ENCODE data around the gene PROSER3. TPM values are rescaled to one million over a fixed set of nuclear protein-coding genes. Genes with fewer than 3 reads are reported as not detected.

The PROSER3 gene
- total RNA-seq, 1 donor: 13.5 TPM

DNA sequence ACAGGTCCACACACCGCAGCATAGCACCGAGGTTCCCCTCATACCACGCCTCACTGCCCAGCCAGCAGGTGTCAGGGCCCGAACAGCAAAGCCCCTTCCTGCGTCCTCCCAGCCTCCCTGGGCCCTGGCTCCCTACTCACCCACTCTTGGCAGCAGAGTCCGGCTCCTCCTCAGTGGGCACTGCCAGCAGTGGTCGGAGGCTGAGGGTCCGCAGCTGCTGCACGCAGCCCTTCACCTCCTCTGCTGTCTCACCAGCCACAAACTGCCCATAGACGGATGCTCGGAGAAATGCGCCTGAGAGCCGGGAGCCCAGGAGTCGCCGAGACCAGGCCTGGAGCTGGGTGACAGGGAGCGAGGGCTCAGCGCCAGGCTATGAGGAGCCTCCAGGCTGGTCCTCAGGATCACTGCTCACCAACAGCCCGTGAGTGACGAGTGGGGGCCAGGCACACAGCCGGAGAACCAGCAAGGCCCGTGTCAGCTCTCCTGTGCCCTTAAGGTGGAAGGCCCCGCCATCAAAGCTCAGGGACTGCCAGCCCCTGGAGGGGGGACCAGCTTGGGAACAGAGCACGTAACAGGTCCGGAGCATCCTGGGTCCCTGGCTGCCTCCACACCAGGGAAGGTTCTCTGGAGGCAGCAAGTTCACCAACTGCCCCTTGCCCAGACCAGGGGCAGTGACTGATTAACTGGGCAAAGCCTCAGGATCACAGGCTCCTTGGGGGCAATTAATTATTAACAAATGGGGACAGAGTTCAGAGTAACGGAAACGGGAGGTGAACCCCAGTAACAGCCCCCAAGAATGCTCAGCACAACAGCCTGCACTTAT lies 54.5 kb downstream of the PROSER3 start, which contains the start of gene PRODH2:
TSS of gene PRODH2 (minus strand) at position 626 of the 823 bp plus-strand sequence. CDS start at position 586, 40 bp downstream.
- no peak for DNase-seq (ENCODE audit: low read depth in 2 of 3, low spot score in 2 of 3)

DNA sequence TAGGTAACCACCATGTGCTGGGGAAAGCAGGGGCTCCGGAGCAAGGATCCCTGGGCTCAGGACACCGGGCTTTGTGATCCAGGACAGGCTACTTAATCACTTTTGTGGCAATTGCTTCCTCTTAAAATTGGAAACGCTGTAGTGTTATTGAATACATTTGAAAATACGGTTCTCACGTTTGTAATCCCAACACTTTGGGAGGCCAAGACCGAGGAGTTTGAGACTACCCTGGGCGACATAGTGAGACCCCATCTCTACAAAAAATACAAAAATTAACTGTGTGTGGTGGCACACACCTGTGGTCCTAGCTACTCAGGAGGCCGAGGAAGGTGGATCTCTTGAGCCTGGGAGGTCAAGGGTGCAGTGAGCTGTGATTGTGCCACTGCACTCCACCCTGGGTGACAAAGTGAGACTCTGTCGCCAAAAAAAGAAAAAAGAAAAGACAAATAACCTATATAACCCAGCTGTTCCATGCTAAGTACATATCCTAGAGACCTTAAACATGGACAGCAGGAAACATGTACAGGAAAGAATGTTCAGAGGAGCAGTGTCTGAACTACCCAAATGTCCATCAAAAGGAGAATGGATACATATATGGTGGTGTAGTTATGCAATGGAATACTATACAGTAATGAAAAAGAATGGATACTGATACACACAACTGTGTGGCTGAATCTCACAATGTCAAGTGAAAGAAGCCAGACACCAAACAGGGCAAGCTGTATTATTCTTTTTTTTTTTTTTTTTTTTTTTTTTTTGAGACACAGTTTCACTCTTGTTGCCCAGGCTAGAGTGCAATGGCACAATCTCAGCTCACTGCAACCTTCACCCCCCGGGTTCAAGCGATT lies 55.3 kb downstream of the PROSER3 start:
- DNase-seq (ENCODE audit: low read depth in 2 of 3, low spot score in 2 of 3): no peak

DNA sequence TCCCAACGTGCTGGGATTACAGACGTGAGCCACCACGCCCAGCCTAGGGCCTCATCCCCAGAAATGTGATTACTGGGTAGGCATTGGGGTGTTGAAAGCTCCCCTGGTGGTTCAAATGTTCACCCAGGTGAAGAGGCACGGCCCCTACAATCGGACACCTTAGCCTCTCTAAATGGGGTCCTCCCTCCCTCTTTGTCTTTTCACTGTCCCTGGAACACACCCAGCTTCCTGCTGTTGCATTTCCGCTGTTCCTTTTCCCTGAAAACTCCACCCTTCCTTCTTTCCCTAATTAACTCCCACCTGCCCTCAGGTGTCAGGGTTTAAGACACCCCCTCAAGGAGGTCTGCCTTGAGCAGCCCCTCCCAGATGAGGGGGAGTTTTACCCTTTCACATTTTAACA lies 58.3 kb downstream of the PROSER3 start:
- DNase-seq (ENCODE audit: low read depth in 2 of 3, low spot score in 2 of 3): no peak

DNA sequence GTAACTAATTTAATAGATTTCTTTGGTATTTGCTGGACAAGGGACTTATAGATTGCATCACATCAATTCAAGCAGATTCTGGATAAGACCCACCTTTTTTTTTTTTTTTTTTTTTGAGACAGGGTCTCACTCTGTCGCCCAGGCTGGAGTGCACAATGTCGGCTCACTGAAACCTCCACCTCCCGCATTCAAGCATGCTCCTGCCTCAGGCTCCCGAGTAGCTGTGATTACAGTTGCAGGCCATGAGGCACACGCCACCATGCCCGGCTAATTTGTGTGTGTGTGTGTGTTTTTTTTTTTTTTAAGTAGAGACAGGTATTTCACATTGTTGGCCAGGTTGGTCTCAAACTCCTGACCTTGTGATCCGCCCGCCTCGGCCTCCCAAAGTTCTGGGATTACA lies 58.9 kb downstream of the PROSER3 start:
- no peak for DNase-seq (ENCODE audit: low read depth in 2 of 3, low spot score in 2 of 3)

DNA sequence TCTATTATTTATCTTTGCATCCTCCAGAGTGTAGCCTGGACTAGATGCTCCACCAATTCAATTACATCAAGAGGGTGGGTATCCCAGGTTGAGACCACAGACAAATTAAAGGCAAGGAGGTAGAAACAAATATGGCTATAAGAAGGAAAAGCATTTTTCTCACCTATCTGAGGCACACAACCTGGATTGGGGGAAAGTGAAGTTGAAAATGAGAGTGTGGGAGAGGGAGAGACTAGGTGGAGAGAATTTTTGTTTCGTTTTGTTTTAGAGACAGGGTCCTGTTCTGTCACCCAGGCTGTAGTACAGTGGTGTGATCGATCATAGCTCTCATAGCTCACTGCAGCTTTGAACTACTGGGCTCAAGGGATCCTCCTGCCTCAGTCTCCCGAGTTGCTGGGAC lies 60.5 kb downstream of the PROSER3 start:
- DNase-seq (ENCODE audit: low read depth in 2 of 3, low spot score in 2 of 3): no peak

Other genes with a start within 250 kb of the PROSER3 start
- gene DMKN, start 244.5 kb upstream of the PROSER3 start, total RNA-seq: 1.6 TPM
- gene SBSN, start 229.9 kb upstream of the PROSER3 start, total RNA-seq: not detected
- not detected for gene GAPDHS, start 224.7 kb upstream of the PROSER3 start, total RNA-seq
- gene TMEM147, start 212.6 kb upstream of the PROSER3 start, total RNA-seq: 71.9 TPM
- gene ATP4A, start 194.5 kb upstream of the PROSER3 start, total RNA-seq: not detected
- gene PMIS2, start 172.0 kb upstream of the PROSER3 start, total RNA-seq: not detected
- 23.4 TPM for gene HAUS5, start 145.4 kb upstream of the PROSER3 start, total RNA-seq
- gene RBM42, start 129.1 kb upstream of the PROSER3 start, total RNA-seq: 47.7 TPM
- gene ETV2, start 116.4 kb upstream of the PROSER3 start, total RNA-seq: 1.1 TPM
- 399 TPM for gene COX6B1, start 109.9 kb upstream of the PROSER3 start, total RNA-seq
- gene UPK1A, start 91.7 kb upstream of the PROSER3 start, total RNA-seq: not detected
- under 0.01 TPM for gene ZBTB32, start 53.6 kb upstream of the PROSER3 start, total RNA-seq
- 28.8 TPM for gene KMT2B, start 40.2 kb upstream of the PROSER3 start, total RNA-seq
- gene IGFLR1, start 15.7 kb upstream of the PROSER3 start, total RNA-seq: 18.9 TPM
- gene U2AF1L4, start 12.8 kb upstream of the PROSER3 start, total RNA-seq: 12.1 TPM
- 14.3 TPM for gene PSENEN, start 12.5 kb upstream of the PROSER3 start, total RNA-seq
- gene LIN37, start 9.6 kb upstream of the PROSER3 start, total RNA-seq: 11.6 TPM
- gene HSPB6, start 1.1 kb upstream of the PROSER3 start, total RNA-seq: 0.27 TPM
- 37.2 TPM for gene ARHGAP33, start 17.4 kb downstream of the PROSER3 start, total RNA-seq
- not detected for gene PRODH2, start 54.7 kb downstream of the PROSER3 start, total RNA-seq
- not detected for gene NPHS1, start 94.3 kb downstream of the PROSER3 start, total RNA-seq
- gene KIRREL2, start 98.7 kb downstream of the PROSER3 start, total RNA-seq: not detected
- not detected for gene APLP1, start 110.4 kb downstream of the PROSER3 start, total RNA-seq
- 50.1 TPM for gene NFKBID, start 142.4 kb downstream of the PROSER3 start, total RNA-seq
- gene HCST, start 144.4 kb downstream of the PROSER3 start, total RNA-seq: 63.3 TPM
- 25.0 TPM for gene TYROBP, start 150.1 kb downstream of the PROSER3 start, total RNA-seq
- 2.4 TPM for gene LRFN3, start 178.2 kb downstream of the PROSER3 start, total RNA-seq
- gene SDHAF1, start 237.0 kb downstream of the PROSER3 start, total RNA-seq: 34.7 TPM

Data from hematopoietic multipotent progenitor cell (in vitro differentiated cells).